Fibroblast of pulmonary artery (primary cell): ENCODE data around the gene NFATC1.

Experiments used
- DNase-seq: peaks from one replicate; pipeline ENCODE4 v3.0.0-alpha.2; 2010; ENCODE audit warnings: low read depth
- H3K4me3 ChIP-seq: replicated peaks from 2 replicates; pipeline ENCODE4 v1.5.1; 2011; ENCODE audit warnings: low read depth, mild to moderate bottlenecking, control low read depth, low read length, moderate library complexity
- TF ChIP-seq, protein P1 (sequence below): IDR thresholded peaks from 2 replicates; pipeline ENCODE4 v1.5.1; 2011; ENCODE audit warnings: mild to moderate bottlenecking, control low read depth, low read length, inconsistent platforms; ENCODE audit errors: missing control alignments

Gene NFATC1

DNA sequence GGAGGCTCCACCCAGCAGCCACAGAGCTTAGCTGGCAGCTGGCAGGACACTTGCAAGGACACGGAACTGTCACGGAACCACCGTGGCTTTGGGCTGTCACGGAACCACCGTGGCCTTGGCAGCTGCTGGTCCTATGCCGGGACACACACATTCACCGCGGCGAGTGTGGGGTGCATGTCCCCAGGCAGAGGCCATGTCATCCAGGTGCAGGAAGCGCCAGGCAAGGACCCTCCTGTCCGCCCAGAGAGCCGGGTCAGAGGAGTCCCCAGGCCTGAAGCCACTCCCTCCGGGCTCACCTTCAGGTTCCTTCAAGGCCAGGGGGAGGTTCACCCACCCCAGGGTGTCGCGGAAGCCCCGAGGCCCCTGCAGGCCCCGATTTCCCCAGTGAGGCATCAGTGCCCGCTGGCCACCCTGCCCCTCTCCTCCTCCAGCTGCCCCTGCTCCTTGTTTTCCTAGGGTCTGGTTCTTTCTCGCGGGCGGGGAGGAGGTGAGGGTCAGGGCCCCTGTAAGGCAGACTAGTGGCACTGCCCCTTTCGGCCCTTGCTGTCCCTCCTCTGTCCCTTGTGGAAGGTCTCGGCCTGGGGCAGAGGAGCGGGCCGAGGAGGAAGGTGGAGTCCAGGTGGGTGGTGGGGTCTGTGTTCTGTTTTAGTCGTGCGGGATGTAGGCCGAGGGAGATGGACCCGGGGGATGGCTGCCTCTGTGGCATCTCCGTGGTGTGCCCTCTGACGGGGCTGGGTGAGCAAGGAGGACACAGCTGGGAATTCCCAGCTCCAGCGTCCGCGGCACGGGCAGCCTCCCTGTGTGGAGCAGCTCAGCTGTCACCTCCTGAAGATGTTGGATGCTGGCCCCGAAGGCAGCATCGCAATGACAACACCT lies 60.6 kb downstream of the NFATC1 start:
- no peak overlapping the region for H3K4me3 ChIP-seq
- TF ChIP-seq, protein P1, sequence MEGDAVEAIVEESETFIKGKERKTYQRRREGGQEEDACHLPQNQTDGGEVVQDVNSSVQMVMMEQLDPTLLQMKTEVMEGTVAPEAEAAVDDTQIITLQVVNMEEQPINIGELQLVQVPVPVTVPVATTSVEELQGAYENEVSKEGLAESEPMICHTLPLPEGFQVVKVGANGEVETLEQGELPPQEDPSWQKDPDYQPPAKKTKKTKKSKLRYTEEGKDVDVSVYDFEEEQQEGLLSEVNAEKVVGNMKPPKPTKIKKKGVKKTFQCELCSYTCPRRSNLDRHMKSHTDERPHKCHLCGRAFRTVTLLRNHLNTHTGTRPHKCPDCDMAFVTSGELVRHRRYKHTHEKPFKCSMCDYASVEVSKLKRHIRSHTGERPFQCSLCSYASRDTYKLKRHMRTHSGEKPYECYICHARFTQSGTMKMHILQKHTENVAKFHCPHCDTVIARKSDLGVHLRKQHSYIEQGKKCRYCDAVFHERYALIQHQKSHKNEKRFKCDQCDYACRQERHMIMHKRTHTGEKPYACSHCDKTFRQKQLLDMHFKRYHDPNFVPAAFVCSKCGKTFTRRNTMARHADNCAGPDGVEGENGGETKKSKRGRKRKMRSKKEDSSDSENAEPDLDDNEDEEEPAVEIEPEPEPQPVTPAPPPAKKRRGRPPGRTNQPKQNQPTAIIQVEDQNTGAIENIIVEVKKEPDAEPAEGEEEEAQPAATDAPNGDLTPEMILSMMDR: no peak
- no peak for DNase-seq

DNA sequence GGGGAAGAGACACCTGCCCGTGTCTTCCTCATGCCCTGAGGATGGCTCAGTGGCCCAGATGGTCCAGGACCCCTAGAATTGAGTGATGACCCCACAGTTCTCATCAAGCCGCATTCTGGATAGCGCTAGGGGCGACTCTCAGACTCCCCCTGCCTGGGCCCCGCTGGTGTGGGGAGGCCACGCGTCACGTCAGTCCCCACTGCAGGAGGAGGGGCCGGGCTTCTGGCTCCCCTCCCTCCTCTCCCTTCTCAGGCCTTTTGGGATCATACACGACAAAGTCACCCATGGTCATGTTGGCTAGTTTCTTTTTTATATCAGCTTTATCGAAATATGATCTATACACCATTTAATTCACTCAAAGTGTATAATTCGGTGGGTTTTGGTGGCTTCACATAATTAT lies 61.5 kb downstream of the NFATC1 start:
- H3K4me3 ChIP-seq: no peak overlapping the region
- TF ChIP-seq, protein P1: no peak
- no peak for DNase-seq

DNA sequence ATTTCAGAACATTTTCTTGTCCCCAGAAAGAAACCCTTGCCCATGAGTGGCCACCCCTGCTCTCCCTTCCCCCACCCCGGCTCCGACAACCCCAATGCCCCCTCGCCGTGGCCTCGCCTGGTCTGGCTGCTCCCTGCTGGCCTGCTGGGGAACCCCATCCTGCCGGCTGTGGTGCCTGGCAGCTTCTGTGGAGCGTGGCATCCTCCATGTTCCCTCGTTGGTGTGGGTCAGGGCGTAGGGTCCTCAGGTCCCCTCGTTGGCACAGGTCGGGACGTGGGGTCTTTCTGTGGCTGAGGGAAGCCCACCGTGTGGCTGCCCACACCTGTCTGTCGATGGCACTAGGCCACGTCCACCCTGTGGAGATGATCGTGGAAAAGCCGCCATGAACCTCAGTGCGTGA lies 61.9 kb downstream of the NFATC1 start:
- no peak for DNase-seq
- no peak overlapping the region for H3K4me3 ChIP-seq
- TF ChIP-seq, protein P1: no peak

DNA sequence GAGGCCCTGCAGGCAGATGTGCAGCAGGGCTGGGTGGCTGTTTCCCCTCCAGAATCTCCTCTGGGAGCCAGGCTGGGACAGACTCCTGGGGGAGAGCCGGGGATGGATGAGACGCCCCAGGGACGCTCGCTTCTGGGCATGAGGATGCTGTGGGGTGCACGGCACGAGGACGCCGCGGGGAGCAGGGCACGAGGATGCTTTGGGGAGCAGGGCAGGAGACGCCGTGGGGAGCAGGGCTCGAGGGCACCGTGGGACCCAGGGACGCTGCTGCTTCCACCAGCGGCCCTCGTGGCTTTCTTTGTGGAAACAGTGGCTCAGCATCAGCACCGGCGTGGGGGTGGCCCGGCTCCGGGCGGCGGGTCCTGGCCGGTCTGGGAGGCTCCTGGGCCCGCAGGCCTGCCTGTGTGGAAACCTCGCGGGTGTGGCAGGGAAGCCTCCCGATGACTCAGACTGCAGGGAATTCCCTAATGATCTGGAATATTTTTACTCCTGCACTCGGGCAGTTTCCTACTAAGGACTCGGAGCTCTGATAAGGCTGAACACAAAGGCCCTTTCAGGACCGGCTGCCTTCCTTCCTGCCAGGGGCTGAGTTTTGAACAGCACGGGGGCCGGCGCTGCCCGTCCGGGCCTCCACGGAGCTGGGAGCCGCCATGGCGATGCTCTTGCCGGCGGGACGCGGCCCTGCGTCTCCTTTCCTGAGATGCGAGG lies 62.6 kb downstream of the NFATC1 start:
- peak overlapping the region; percentile 12 for H3K4me3 ChIP-seq
- DNase-seq: peak; percentile 93
- TF ChIP-seq, protein P1: no peak

DNA sequence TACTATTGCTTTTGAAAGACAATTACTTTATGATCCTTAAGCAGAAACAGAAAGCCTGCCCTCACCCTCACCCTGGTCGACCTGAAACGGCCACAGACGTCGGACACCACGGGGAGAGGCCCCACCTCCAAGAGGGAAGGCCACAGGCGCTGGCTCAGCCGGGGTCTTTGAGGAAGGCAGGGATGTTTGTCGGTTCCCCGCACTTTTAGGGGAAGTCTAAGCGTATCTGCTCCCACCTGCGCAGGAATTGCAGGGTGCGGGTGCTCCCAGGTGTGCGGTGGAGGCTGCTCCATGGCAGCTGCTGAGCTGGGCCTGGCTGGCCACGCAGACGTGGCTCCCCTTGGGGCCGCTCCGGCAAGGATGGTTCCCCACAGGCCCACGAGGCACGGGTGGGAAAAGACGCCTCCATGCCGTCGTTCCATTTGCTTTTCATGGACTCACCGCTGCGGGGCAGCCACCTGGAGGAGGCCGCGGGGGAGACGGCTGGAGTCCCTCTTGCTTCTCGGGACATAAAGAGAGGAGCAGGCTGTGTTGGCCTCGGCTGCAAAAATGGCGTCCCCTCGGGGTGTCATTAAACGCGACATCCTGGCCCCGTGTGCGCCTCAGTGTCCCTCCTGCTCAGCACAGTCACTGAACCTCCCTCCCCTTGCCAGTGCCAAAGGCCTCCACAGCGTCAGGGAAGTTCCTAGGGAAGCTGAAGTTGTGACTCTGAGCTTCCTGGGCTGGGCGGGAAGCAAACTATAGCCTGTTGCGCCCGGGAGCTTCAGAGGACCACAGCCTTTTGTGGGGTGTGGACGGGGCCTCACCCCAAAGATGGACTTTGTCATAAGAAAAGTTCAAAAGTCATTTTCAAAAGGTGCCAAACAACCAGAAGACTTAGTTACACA lies 63.4 kb downstream of the NFATC1 start:
- peak overlapping the region; percentile 12 for H3K4me3 ChIP-seq
- DNase-seq: no peak
- TF ChIP-seq, protein P1: no peak

DNA sequence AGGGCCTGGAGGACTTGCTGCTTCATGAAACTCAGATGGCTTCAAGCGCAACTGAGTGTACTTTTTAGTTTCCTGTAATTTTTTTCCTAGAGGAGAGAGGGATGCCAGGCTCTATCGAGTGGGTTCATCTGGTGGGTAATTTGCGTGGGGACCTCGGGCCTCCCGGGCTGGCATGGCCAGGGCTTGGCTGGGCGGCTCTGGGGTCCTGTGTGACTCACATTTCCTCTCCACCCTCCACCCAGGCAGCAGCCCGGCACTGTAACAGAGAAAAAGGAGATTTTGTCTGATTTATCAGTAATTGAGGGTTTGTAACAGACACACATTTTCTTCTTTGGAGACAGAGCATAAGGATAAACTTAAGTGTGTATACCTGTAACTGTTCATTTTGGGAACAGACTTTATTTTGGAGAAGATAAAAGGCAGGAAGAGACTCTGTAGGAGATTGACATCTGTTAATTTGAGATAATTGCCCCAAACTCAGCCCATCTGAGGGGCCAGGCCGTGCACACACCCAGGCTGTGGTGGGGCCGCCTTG lies 64.3 kb downstream of the NFATC1 start:
- H3K4me3 ChIP-seq: no peak overlapping the region
- no peak for DNase-seq
- TF ChIP-seq, protein P1: no peak
